NOMO-1 treated with DMSO at 0.1 percent for 48 hours (cell line): ENCODE data around the gene OR10J1.

ENCODE experiments used
- DNase-seq: peaks from one replicate; lab custom pipeline; 2025; ENCODE audit not compliant: unreplicated experiment; lab: John Stamatoyannopoulos, UW

Gene OR10J1

GRCh38 chr1:159483501-159483900, 44.0 kb downstream of the OR10J1 start:
- DNase-seq = no peak
